BJ (cell line): ENCODE measurements around the gene ETFA. TPM values are rescaled to one million over a fixed set of nuclear protein-coding genes. Genes with fewer than 3 reads are reported as not detected.

Source experiments
- CTCF ChIA-PET: fragments of 350-600 bp; formaldehyde crosslinking; extraction: SDS; loops from one replicate; lab custom pipeline; 2021; ENCODE audit warnings: antibody characterized with exemption, inconsistent platforms; lab: Yijun Ruan, JAX
- POLR2A ChIA-PET: fragments of 300-600 bp; sonication (Branson Sonifier 250); formaldehyde crosslinking; extraction: SDS; loops from one replicate; lab custom pipeline; 2021; ENCODE audit warnings: antibody characterized with exemption; lab: Charles Lee
- DNase-seq: peaks from one replicate; pipeline ENCODE4 v3.0.0-alpha.2; 2011; ENCODE audit warnings: low read depth
- H3K27me3 ChIP-seq: 2 replicates; pipeline ENCODE4 v1.6.0; 2011; ENCODE audit warnings: low read length; ENCODE audit not compliant: control insufficient read depth, insufficient read depth
- H3K36me3 ChIP-seq: 2 replicates; pipeline ENCODE4 v1.5.1; 2011; ENCODE audit warnings: low read length; ENCODE audit not compliant: control insufficient read depth, insufficient read depth
- H3K4me3 ChIP-seq: 2 replicates; pipeline ENCODE4 v1.5.1; 2011; ENCODE audit warnings: low read depth, mild to moderate bottlenecking, control low read depth, low read length
- CTCF ChIP-seq: IDR thresholded peaks from 2 replicates; pipeline ENCODE4 v1.5.1; 2011; ENCODE audit warnings: low read depth, mild to moderate bottlenecking, control low read depth, inconsistent platforms, low read length, moderate library complexity; ENCODE audit not compliant: insufficient read depth
- polyA plus RNA-seq: library from polyadenylated mRNA; depleted of rRNA; stranded (reverse); fragments of >200 nt; gene quantifications from 2 replicates; pipeline ENCODE4 v1.2.3, GENCODE V29; 2011; rRNA removed

ETFA gene
- polyA plus RNA-seq, 1 experiment = 113 TPM

GRCh38 chr15:76169018-76169417, 142.3 kb downstream of the ETFA start:
- no peak for TF ChIP-seq CTCF
- DNase-seq = no peak
- Histone ChIP-seq H3K36me3 (no peaks in the 10 kb centered on the region), H3K27me3 (no peaks in the 10 kb centered on the region), H3K4me3 (no peak overlapping the region)
- ChIA-PET CTCF (interaction anchor here (1.4 to 2.9 kb wide), 5 partner anchors 16 to 21 kb away, joined by 3 to 17 read pairs (median 11); no protein-coding TSS in a partner anchor), POLR2A (no interaction called here)

- CTCF ChIA-PET = interaction anchor here (0.5 to 2.7 kb wide), 5 partner anchors 17 to 31 kb away, joined by 3 to 17 read pairs (median 3); no protein-coding TSS in a partner anchor
- POLR2A ChIA-PET = no interaction called here
- no peak for TF ChIP-seq CTCF
- Histone ChIP-seq H3K27me3 (no peaks in the 10 kb centered on the region), H3K36me3 (no peaks in the 10 kb centered on the region), H3K4me3 (no peak overlapping the region)
- DNase-seq = no peak
These were observed 142.9 kb downstream of the ETFA start for GRCh38 chr15:76168237-76168984.

GRCh38 chr15:76165951-76166350, 145.3 kb downstream of the ETFA start:
- DNase-seq = no peak
- POLR2A ChIA-PET = no interaction called here
- Histone ChIP-seq H3K36me3 (no peaks in the 10 kb centered on the region), H3K27me3 (no peaks in the 10 kb centered on the region), H3K4me3 (no peak overlapping the region)
- TF ChIP-seq CTCF = no peak
- CTCF ChIA-PET = interaction anchor here (1.4 to 6.0 kb wide), 2 partner anchors 16 to 26 kb away, joined by 5 to 27 read pairs; no protein-coding TSS in a partner anchor

Other genes with a start within 250 kb of the ETFA start
- gene ISL2, start 25.3 kb upstream of the ETFA start, polyA plus RNA-seq = 5.0 and 7.7 TPM in 2 replicates